HG03439 (cell line): ENCODE data around the gene PLEKHA7.
A peak's percentile ranks its signal among the peaks of the same experiment; 100 is the strongest.
"Not testable (repeated sequence)": the region's sequence is repeated elsewhere in the genome, so short reads cannot be mapped to it uniquely, and the experiment has no call there.

Experiments
- ATAC-seq: cut with Tn5 transposase; IDR thresholded peaks from one replicate; pipeline ENCODE4 v1.9.1; 2021; ENCODE audit warnings: mild to moderate bottlenecking, moderate library complexity; ENCODE audit not compliant: unreplicated experiment

PLEKHA7 gene

DNA sequence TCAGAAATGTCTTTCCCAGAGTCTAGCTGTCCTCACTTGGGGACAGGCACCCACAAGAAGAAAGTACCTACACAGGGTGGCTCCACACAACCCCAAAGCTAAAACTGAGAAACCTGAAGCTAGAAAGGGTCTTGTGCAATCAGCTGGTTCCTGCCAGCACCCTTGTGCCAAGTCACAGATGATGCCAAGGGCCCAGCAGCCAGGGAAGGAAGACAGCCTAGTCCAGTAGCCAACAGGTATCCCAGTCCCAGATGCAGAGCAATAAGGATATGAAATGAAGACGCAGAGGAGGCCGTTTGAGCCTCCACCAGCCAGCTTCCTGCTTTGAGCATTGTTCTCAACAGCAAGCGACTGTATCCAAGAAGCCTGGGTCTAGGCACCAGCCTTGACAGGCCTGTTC, 6.1 kb downstream of the PLEKHA7 start:
- no peak for ATAC-seq

DNA sequence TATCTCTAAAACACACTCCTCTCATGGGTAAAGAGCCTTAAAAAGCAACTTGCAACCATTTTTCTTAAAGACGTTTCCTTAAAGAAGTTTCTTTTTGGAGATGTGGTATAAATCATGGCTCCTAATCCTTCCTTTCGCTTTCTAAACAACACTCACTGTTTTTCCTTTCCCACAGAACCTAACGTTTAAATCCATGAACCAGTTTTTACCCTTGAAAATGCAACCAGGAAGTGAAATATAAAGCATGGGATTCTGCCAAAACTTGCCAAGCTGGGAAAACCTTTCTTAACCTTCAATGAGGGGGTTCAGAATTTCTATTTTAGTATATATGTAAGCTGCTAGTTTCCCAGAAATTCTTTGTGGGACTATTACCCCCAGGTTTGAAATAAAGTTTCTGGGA, 8.6 kb downstream of the PLEKHA7 start:
- no peak for ATAC-seq

DNA sequence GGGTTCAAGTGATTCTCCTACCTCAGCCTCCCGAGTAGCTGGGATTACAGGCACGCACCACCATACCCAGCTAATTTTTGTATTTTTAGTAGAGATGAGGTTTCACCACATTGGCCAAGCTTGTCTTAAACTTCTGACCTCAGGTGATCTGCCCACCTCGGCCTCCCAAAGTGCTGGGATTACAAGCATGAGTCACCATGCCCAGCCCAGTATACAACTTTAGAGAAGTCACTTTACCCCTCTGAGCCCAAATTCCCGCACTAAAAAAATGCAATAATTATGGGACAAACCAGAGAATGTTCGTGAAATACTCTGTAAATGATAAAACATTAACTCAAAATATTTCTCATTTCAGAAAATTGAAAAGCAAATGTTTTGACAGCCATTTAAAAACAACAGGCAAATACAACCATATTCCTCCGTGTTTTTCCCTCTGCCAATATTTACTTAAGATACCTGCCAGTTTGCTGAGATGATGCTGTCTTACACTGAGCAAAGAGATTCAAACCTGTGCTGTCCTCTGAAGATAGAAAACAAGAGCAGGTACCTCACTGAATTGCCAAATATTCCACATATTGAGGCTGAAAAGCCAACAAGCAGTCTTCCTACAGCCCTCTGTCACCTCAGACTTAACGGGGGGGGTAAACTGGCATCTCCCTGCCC, 9.6 kb downstream of the PLEKHA7 start:
- no peak for ATAC-seq

DNA sequence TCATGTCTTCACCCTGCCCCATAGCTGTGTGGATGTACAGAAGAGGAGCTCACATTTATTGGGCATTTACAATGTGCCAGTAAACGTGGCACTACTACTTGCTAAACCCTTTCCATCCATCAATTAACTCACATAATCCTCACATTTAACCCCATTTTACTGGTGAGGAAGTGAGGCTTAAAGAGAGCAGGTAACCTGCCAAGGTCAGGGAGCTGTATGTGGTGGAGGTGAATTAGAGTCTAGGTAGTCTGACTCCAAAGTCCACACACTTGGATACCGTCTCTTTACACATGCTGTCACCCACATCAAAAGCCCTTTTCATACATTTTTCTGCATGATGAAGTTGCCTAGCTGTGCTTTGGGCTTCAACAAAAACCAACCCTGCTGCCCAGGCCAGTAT, 10.8 kb downstream of the PLEKHA7 start:
- no peak for ATAC-seq

DNA sequence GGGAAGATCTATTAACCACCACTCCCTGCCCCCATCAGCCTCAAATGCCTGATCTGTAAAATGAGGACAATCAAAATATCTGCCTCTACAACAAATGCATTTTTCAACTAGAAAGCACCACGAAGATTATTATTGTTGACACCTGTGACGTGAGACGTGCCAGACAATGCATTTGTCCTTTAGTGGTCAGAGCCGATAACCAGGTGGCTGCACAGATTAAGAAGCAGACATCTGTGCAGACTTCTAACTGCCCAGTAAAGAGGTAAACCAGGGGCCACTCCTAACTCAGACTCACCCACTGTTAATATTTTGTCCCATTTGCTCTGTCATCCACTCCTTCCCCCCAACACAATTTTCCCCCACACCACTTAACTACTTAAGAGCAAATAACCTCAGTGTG, 11.7 kb downstream of the PLEKHA7 start:
- ATAC-seq = no peak

DNA sequence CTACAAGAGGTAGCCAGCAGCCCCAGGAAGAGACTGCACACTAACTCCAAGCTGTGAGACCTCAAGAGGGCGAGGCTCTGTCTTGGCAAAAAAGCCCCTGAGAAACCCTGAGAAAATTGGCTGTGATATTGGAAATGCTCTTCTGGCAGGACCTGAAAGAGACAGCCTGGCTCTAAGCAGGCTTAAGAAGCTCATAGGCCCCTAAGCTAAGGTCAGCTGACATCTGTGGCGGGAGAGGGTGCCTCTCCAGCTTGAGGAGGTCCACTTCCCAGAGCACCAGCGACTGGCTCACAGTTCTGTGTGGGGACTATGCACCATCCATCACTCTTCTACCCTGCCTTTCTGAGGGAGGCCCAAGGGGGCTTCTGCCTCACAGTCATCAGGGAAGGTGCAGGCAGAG, 12.4 kb downstream of the PLEKHA7 start:
- ATAC-seq = no peak

DNA sequence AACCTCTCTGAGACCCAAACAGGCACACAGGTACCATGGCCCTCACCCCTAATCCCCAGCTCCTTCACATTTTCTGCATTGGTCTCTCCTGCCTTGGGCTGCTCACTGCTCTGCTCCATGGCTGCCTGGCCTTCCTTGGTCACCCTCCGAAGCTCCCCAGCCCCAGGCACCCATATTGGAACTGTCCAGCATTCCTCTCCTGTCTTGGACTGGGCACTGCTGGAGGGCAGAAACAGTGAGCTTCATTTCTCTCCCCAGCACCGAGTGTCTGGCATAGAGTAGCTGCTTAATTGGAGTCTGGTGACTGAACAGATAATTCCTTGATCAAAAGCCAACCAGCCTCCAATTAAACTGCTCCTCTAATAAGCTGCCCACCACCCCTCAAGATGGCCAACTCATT, 13.2 kb downstream of the PLEKHA7 start:
- ATAC-seq = no peak

DNA sequence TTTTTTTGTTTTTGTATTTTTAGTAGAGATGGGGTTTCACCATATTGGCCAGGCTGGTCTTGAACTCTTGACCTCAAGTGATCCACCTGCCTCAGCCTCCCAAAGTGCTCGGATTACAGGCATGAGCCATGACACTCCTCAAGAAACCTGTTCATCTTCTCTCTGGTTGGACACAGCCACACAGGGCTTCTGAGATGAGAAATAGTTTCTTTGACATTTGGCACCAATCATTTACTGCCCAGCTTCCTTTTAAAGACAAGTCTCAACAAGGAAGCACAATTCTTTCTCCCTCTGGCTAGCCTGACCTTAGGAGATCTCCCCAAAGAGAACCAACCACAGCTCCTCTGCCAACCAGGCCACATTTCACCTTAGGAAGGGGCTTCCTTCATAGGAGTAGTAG, 14.0 kb downstream of the PLEKHA7 start:
- ATAC-seq = not testable (repeated sequence)

DNA sequence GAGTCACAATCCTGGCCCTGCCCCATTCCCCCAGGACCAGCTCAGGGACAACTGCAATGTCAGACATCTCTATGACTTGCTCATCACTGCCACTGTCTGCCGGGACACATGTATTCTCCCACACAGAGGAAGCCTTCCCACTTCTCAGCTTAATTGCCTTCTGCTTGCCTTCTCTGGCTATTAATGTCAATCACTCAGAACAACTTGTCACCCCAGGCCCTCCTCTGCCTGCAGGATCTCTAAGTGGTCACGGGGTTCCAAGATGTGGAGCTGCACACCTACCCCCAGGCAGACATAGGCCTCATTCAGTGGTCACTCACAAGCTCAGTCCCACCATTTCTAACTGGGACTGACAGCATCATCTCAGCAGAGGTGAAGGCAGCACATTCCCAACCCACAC, 15.1 kb downstream of the PLEKHA7 start:
- ATAC-seq = no peak

DNA sequence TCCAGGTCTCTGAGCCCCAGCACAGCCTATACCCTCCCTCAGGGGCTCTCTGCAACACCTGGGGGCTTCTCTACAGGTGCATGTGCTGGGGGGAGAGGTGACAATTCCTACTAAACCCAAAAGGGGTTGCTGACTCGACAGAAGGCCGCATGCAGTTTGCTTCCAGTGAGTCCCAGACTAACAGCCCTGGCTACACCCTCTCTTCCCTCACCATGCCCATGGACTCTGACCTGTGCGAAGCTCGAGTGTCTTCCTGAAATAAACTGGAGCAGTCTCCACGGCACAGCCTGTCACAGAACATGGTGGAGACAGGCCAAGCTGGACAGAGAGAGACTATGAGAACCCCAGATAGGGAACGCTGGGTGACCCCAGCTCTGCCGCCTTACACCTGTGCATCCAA, 16.6 kb downstream of the PLEKHA7 start:
- no peak for ATAC-seq

DNA sequence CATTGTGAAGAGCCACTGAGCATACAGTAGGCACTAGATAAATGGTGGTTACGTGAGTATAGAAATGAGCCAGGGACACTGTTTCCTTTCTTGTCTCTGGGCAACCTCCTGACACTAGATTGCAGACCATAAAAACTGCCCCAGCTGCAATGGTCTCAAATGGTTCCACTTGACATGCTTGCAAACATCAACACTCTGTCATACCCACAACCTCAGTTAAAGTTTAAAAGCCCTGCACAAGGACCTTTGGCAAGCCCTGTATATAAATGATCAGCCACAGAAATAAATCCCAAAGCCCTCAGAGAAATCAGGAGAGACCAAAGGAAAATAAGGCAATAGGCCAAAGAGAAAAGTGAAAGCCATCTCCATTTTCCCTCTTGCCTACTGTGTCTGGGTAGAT, 20.7 kb downstream of the PLEKHA7 start:
- no peak for ATAC-seq

DNA sequence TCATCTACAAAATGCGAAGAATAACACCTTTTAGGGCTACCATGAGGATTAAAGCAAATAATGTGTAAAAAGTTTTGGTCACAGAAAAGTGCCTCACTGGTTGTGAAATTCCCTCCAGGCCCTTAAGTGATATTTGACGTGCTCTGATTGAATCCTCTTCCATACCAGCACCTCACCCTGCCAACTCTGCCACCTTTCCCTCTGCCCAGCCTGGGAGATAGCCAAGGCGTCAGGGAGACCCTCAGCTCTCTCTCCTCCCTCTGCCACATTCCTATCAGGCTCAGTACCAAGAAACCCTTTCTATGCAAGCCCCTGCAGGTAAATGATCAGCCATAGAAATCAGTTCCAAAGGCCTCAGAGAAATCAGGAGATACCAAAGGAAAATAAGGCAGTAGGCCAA, 21.4 kb downstream of the PLEKHA7 start:
- no peak for ATAC-seq

DNA sequence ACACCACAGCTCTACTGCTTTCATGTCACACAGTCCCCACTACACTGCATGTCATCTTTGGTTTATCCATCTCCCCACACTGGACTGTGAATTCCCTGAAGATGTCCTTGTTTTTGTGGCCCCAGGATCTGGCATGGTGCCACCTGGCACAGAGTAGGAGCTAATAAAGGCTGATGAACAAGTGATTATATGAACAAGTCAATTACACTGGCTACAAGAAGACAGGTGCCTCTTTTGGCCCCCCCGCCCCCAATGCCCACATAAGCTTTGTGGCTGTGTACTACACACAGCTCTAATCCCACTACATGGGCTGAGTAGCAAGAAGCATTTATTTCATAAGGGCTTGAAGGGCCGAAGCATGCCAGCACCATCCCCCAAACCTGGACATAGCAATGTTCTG, 24.7 kb downstream of the PLEKHA7 start:
- no peak for ATAC-seq

DNA sequence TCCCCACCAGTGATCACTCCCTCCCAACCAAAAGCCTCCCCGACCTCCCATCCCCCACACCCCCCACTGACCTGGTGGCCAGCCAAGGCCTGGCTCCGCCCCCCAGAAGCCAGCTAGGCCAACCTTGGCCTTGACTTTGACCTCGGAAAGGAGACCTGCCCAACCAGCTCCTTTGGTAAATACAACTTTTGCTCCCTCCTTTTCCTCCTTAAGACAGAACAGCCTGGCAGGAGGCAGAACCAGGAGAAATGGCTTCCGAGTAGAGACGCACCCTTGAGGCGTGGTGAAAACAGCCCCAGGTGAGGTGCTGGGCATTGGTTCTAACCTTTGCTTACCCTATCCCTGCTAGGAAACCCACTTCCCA, 27.0 kb downstream of the PLEKHA7 start:
- ATAC-seq = no peak

DNA sequence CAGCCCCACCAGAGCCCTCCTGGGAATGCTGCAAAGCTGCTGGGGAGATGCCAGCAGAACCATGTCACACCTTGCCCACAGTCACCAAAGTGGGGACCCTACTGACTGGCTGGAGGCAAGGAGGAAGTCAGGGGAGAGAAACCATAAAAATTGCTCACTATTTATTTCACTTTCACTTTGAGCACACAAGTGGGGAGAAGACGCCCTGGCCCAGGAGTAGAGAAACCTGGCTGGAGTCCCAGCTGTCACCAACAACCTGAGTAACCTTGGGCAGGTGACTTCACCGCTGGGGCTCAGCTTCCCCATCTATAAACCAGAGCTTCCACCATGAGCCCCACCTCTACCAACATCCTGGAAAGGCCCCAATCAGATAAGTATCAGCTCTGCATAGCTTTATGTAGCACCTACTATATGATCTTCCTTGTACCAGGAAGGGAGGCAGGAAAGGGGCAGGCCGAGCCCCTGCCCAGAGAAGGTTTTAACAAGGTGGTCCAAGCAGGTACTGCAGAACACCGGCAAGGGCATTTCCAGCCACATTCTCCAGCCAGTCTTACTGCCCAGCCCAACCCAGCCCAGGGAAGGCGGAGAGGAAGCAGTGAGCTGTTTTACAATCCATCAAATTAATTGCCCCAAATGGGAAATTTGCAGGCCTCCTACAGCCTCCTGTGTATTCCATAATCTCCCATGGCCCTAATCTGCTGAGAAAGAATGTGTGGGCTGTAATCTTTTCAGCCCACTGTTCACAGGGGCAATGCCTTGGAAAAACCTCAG, 27.6 kb downstream of the PLEKHA7 start:
- peak; percentile 90 for ATAC-seq

DNA sequence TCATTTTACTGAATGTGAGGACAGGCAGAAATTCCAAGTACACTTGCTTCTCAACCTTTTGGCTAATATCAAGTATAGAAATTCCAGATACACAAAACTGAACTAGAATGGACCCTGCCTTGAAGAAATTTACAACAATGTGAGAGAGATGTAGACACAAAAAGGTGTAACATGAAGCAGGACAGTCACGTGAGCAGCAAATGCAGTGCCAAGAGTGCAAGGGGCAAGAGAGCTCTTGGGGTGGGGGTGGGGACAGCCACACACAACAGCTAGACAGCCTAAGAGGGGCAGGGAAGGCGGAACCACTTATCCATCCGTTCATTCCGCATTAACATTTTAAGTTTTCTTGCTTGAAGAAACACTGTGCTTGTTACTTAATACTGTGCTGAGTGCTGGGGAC, 28.9 kb downstream of the PLEKHA7 start:
- ATAC-seq = no peak

DNA sequence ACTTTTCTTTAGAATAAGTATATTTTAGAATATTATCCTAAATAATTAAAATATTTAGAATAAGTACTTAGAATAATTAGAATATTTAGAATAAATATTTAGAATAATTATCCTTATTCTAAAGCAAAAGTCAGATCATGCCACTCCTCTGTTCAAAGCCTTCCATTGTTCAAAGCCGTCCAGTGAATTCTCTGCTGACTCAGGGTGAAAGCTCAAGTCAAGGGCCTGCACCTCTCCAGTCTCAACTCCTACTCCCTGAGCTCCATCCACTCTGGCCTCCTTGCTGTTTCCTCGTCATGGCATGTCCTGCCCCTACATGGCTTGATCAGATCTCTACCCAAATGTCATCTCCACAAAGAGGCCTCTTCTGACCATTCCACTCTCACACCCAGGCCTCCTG, 30.0 kb downstream of the PLEKHA7 start:
- no peak for ATAC-seq

DNA sequence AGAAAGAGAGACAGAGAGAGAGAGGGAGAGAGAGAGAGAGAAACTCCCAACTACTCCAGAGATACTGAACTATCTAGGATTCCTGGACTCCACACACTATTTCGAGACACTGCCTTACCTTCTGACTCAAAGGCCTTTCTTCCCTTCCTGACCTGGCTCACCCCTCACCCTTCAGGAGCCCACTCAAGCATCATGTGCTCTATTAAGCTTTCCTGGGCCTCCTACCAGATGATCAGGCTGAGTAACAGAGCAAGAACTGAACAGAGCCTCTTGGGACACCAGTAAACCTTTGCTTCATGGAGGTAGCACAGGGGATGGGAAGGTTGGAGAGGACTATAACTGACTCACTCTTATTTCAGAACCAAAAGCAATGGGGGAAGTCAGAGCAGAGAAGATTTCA, 31.4 kb downstream of the PLEKHA7 start:
- no peak for ATAC-seq

DNA sequence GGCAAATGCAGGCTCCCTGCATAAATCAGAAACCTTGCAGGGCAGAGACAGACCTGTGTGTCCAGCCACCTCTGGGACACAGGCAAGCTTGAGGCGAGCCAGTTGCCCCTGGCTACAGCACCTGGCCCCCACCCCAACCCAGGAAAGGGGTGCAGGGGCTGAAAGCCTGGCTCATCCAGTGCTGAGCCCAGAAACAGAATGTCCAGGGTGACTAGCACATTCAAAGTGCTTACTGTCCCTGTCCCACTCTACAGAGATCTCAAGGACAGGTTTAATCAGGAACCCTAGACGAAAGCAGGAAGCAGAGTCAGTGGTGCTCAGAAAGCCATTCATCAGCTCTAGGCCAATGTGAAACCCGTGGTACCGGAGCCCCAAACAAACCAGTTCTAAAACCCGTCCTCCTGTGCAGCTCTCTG, 31.9 kb downstream of the PLEKHA7 start:
- ATAC-seq = no peak

DNA sequence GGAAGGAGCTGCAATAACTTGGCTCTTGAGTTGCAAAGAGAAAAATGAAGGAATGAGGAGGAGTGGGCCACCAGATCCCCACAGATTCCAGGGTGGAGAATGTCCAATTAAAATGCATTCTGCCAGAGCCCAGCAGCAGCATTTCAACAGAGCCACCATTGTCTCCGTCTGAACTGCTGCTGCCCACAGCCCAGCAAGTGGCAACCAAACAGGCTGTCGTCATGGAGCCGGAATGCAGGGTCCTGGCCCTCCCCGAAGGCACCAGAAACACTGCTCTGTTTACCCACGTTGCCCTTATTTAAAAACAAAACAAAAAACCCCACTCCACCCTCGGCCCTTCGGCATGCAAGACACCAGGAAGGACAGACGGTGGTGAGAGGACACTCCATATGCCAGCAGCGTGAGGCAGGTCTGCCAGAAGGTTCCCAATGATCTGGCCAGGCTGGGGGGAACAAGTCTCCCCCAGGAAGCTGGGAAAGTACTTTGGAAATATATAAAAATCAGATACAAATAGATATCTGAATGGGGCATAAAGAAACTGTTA, 32.5 kb downstream of the PLEKHA7 start:
- ATAC-seq = no peak

DNA sequence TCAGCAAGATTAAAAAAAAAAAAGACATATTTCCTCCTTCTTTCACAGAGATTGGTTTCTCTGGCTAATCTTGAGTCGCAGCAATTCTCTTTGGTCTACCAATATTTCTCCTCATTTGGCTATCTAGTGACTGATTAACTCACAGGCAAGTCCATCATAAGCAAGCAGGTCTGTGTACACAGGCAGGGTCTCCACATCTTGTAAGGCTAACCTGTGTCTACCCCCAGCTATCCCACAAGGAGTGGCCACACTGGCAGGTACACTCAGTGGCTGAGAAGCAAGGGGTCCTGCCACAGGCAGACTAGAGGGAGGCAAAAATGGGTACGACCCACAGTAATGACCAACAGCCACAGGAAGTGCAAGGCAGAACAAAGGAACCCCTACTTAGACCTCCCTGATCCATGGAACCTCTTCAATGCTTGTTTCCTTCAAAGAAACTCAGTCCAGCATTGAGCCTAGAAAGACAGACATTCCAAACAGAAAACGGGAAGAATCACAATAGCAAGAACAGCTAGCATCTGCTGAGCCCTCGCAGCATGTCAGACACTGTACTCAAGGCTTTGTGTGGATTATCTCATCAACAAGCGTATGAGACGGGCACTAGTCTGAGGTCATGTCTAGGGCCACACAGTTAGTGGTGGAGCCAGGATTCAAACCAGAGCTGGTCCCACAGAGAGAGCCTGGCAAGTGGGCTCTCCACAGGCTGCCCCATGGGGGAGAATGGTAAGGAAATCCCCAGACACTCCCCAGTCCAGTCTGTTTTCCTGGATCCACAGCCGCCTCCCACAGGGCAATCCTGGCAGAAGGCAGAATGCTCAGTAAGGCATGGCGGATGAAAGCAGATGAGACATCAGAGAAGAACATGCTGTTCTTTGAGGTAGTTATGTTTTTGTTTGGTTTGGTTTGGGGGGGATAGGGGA, 34.3 kb downstream of the PLEKHA7 start:
- ATAC-seq = no peak

DNA sequence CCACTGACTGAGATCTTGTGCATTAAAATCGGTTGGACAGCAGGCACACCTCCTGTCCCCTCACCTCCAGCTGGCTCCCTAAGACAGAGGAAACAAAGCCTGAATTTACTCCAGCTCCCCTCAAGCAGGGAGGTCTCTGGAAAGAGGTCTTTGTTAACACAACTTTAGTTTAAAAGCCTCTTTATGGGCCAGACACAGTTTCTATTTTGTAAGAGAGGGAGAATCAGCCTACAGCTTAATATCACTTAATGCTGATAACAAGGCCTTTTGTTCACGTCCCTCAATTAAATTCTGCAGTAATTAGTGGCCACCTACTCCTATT, 36.3 kb downstream of the PLEKHA7 start:
- ATAC-seq = no peak
